SK-N-SH (cell line): ENCODE results near the gene ZNF189. TPM values are rescaled to one million over a fixed set of nuclear protein-coding genes. Genes with fewer than 3 reads are reported as not detected.

ENCODE experiments used
- CTCF ChIA-PET: fragments of 300-600, 350-600 bp; formaldehyde crosslinking; extraction: SDS; loops from one replicate; lab custom pipeline; 2021; lab: Yijun Ruan, JAX
- POLR2A ChIA-PET: fragments of 350-600 bp; sonication (Branson Sonifier 250); formaldehyde crosslinking; extraction: SDS; loops from one replicate; lab custom pipeline; 2020; ENCODE audit warnings: antibody characterized with exemption, inconsistent platforms; lab: Yijun Ruan, JAX
- DNase-seq: peaks from one replicate; pipeline ENCODE4 v3.0.0; 2012
- H2AFZ ChIP-seq: fragments of 200-600 bp; sonication (generic); 2 replicates; pipeline ENCODE4 v1.8.1; 2016; ENCODE audit warnings: antibody characterized with exemption, mild to moderate bottlenecking, low read depth
- H3F3A ChIP-seq: fragments of 200-600 bp; sonication (generic); replicated peaks from 2 replicates; pipeline ENCODE3; 2016; ENCODE audit warnings: antibody characterized with exemption, mild to moderate bottlenecking; ENCODE audit not compliant: insufficient read depth
- H3K27ac ChIP-seq, 2 experiments: fragments of 200-500 bp in 1 of 2; fragments of 200-600 bp in 1 of 2; sonication (Bioruptor generic) in 1 of 2; sonication (generic), shearing (Covaris generic) in 1 of 2; 2 replicates each; pipeline versions ENCODE4 v1.5.1 to v1.6.1; 2014 to 2016; ENCODE audit warnings: low read depth in 2 of 2, inconsistent platforms in 1 of 2, low read length in 1 of 2, mild to moderate bottlenecking in 1 of 2, mixed read lengths in 1 of 2
- H3K27me3 ChIP-seq: fragments of 200-600 bp; sonication (generic), shearing (Covaris generic); 2 replicates; pipeline ENCODE4 v1.6.1; 2016; ENCODE audit warnings: mixed run types; ENCODE audit not compliant: insufficient read depth
- H3K36me3 ChIP-seq, 2 experiments: fragments of 200-500 bp in 1 of 2; fragments of 200-600 bp in 1 of 2; sonication (Bioruptor generic) in 1 of 2; sonication (generic) in 1 of 2; replicated peaks in 1 of 2; 2 replicates each; pipeline versions ENCODE3 to v1.5.1; 2014 to 2016; ENCODE audit warnings: low read length in 1 of 2, mild to moderate bottlenecking in 1 of 2; ENCODE audit not compliant: insufficient read depth in 2 of 2, control insufficient read depth in 1 of 2
- H3K4me1 ChIP-seq, 2 experiments: fragments of 200-500 bp in 1 of 2; fragments of 200-600 bp in 1 of 2; sonication (Bioruptor generic) in 1 of 2; sonication (generic), shearing (Covaris generic) in 1 of 2; 2 replicates each; pipeline versions ENCODE4 v1.5.1 to v1.6.1; 2014 to 2016; ENCODE audit warnings: low read depth in 1 of 2, low read length in 1 of 2, mixed run types in 1 of 2; ENCODE audit not compliant: insufficient read depth in 2 of 2, control insufficient read depth in 1 of 2
- H3K4me2 ChIP-seq: fragments of 200-600 bp; sonication (generic), shearing (Covaris generic); 2 replicates; pipeline ENCODE4 v1.6.1; 2017; ENCODE audit warnings: mixed run types
- H3K4me3 ChIP-seq, 2 experiments: fragments of 200-500 bp in 1 of 2; fragments of 200-600 bp in 1 of 2; sonication (Bioruptor generic) in 1 of 2; sonication (generic), shearing (Covaris generic) in 1 of 2; 2 replicates each; pipeline versions ENCODE4 v1.5.1 to v1.8.1; 2014 to 2016; ENCODE audit warnings: low read depth in 2 of 2, inconsistent platforms in 1 of 2, low read length in 1 of 2, mild to moderate bottlenecking in 1 of 2, mixed read lengths in 1 of 2, moderate library complexity in 1 of 2
- H3K79me2 ChIP-seq: fragments of 200-600 bp; sonication (generic); 2 replicates; pipeline ENCODE4 v1.8.1; 2017; ENCODE audit warnings: mild to moderate bottlenecking; ENCODE audit not compliant: insufficient read depth
- H3K9ac ChIP-seq: fragments of 200-600 bp; sonication (generic); 2 replicates; pipeline ENCODE4 v1.6.1; 2017; ENCODE audit warnings: mixed run types
- H3K9me2 ChIP-seq: fragments of 200-600 bp; sonication (generic); 2 replicates; pipeline ENCODE4 v1.6.1; 2017; ENCODE audit warnings: mixed run types
- H3K9me3 ChIP-seq: fragments of 200-600 bp; sonication (generic); 2 replicates; pipeline ENCODE4 v1.6.1; 2017; ENCODE audit warnings: mixed run types, mild to moderate bottlenecking, moderate library complexity
- H4K20me1 ChIP-seq: fragments of 200-600 bp; sonication (generic); 2 replicates; pipeline ENCODE4 v1.6.1; 2017; ENCODE audit warnings: mild to moderate bottlenecking, mixed run types; ENCODE audit not compliant: insufficient read depth
- CHD2 ChIP-seq: fragments of 150-350 bp; IDR thresholded peaks from 2 replicates; pipeline ENCODE4 v1.6.1; 2018; ENCODE audit warnings: low read length; ENCODE audit not compliant: partially characterized antibody
- FOSL2 ChIP-seq: IDR thresholded peaks from 2 replicates; pipeline ENCODE4 v1.4.0; 2012; ENCODE audit warnings: low read depth, mild to moderate bottlenecking, moderate library complexity, borderline replicate concordance
- FOXJ3 ChIP-seq: sonication (generic); formaldehyde crosslinking; IDR thresholded peaks from 2 replicates; pipeline ENCODE4 v1.5.1; 2020; ENCODE audit warnings: mild to moderate bottlenecking, missing genetic modification reagents
- GATA2 ChIP-seq: sonication (generic); formaldehyde crosslinking; IDR thresholded peaks from 2 replicates; pipeline ENCODE4 v1.5.0; 2020; ENCODE audit warnings: mild to moderate bottlenecking, missing genetic modification reagents
- JUND ChIP-seq: IDR thresholded peaks from 2 replicates; pipeline ENCODE4 v1.4.0; 2012
- MEF2A ChIP-seq: IDR thresholded peaks from 2 replicates; pipeline ENCODE4 v1.4.0; 2012; ENCODE audit warnings: low read depth, borderline replicate concordance
- MXI1 ChIP-seq: IDR thresholded peaks from 2 replicates; pipeline ENCODE4 v1.6.1; 2012; ENCODE audit warnings: mild to moderate bottlenecking, low read depth, low read length, improper control_type of control experiment
- NFIC ChIP-seq: IDR thresholded peaks from 2 replicates; pipeline ENCODE4 v1.4.0; 2012; ENCODE audit warnings: borderline replicate concordance
- NRF1 ChIP-seq: IDR thresholded peaks from 2 replicates; pipeline ENCODE4 v1.6.1; 2012; ENCODE audit warnings: low read depth, mild to moderate bottlenecking, low read length
- POLR2AphosphoS5 ChIP-seq: IDR thresholded peaks from 2 replicates; pipeline ENCODE4 v1.6.1; 2012; ENCODE audit warnings: low read depth, low read length
- RAD21 ChIP-seq: IDR thresholded peaks from 2 replicates; pipeline ENCODE4 v1.6.1; 2012; ENCODE audit warnings: mild to moderate bottlenecking, low read length
- RCOR1 ChIP-seq: fragments of 150-350 bp; IDR thresholded peaks from 2 replicates; pipeline ENCODE4 v1.6.1; 2017; ENCODE audit warnings: antibody characterized with exemption, low read length
- SMC3 ChIP-seq: IDR thresholded peaks from 2 replicates; pipeline ENCODE4 v1.6.1; 2012; ENCODE audit warnings: low read depth, low read length, improper control_type of control experiment
- TAF1 ChIP-seq: IDR thresholded peaks from 2 replicates; pipeline ENCODE4 v1.6.1; 2012; ENCODE audit warnings: low read depth, mild to moderate bottlenecking, low read length, moderate library complexity, borderline replicate concordance
- TCF12 ChIP-seq: IDR thresholded peaks from 2 replicates; pipeline ENCODE4 v1.4.0; 2012
- WGBS: methylation state at CpG from one replicate; pipeline ENCODE4 v1.1.6; 2017; ENCODE audit warnings: low lambda C conversion rate; 5-methylcytosine and 5-hydroxymethylcytosine counted together
- polyA plus RNA-seq, 3 experiments: library from polyadenylated mRNA; depleted of rRNA; stranded (reverse); fragments of >200 nt; gene quantifications; 2 replicates each; pipeline ENCODE4 v1.2.3, GENCODE V29; 2012
- TF ChIP-seq, protein P1 (sequence below): fragments of 200-600 bp; sonication (generic); IDR thresholded peaks from 2 replicates; pipeline ENCODE4 v1.6.1; 2017; ENCODE audit warnings: antibody characterized with exemption, mild to moderate bottlenecking, moderate library complexity
- TF ChIP-seq, protein P2 (sequence below): fragments of 150-350 bp; IDR thresholded peaks from 2 replicates; pipeline ENCODE4 v1.6.1; 2017; ENCODE audit warnings: antibody characterized with exemption, low read length, low read depth, borderline replicate concordance
- TF ChIP-seq, protein P3 (sequence below): IDR thresholded peaks from 2 replicates; pipeline ENCODE4 v1.4.0; 2012; ENCODE audit warnings: low read depth, borderline replicate concordance
- TF ChIP-seq, protein P4 (sequence below): IDR thresholded peaks from 2 replicates; pipeline ENCODE4 v1.6.1; 2012; ENCODE audit warnings: mild to moderate bottlenecking, low read depth, low read length, moderate library complexity

The ZNF189 gene
- polyA plus RNA-seq, 1 of the 3 experiments (the other 2 are of a cell fraction), result 2.9 TPM

DNA sequence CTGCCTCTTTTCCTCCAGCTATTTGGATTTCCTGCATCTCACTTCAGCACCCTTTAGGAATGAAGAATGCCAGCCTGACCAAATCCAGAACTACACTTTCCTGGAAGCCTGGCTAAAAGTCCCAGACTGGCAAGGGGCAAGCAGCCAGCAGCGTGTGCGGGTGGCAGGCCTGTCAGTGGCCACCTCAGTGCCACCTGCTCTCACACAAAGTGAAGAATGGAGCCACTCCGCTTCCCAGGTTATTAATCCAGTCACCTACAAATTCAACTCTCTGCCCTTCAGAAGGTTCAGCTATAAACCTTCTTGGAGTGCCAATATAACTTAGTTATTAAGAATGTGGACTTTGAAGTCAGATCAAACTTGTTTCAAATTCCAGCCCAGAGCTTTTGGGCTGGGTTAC, 43.7 kb downstream of the ZNF189 start:
- Histone ChIP-seq H3K4me2 (no peak overlapping the region), H3K27ac (no peak overlapping the region), H3K9ac (no peak overlapping the region), H3K4me3 (no peak overlapping the region), H3K9me2 (no peaks in the 10 kb centered on the region), H3K9me3 (no peaks in the 10 kb centered on the region), H3K4me1 (peaks cover 0 to 4% of the 10 kb centered on the region in 2 experiments; a peak in 1 of 4 replicates), H3K36me3 (no peaks in the 10 kb centered on the region), H3F3A (no peaks in the 10 kb centered on the region), H3K79me2 (no peaks in the 10 kb centered on the region), H3K27me3 (no peaks in the 10 kb centered on the region), H4K20me1 (no peaks in the 10 kb centered on the region), H2AFZ (no peak overlapping the region)
- 65% methylated on average over 3 of the region's 3 CpGs for WGBS
- CTCF ChIA-PET, result no interaction called here
- no peak for DNase-seq
- no peak for TF ChIP-seq RAD21
- TF ChIP-seq, protein P1, sequence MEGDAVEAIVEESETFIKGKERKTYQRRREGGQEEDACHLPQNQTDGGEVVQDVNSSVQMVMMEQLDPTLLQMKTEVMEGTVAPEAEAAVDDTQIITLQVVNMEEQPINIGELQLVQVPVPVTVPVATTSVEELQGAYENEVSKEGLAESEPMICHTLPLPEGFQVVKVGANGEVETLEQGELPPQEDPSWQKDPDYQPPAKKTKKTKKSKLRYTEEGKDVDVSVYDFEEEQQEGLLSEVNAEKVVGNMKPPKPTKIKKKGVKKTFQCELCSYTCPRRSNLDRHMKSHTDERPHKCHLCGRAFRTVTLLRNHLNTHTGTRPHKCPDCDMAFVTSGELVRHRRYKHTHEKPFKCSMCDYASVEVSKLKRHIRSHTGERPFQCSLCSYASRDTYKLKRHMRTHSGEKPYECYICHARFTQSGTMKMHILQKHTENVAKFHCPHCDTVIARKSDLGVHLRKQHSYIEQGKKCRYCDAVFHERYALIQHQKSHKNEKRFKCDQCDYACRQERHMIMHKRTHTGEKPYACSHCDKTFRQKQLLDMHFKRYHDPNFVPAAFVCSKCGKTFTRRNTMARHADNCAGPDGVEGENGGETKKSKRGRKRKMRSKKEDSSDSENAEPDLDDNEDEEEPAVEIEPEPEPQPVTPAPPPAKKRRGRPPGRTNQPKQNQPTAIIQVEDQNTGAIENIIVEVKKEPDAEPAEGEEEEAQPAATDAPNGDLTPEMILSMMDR, result no peak
- no peak for TF ChIP-seq CHD2
- no peak for TF ChIP-seq RCOR1
- no peak for TF ChIP-seq MXI1
- no peak for TF ChIP-seq MEF2A
- TF ChIP-seq, protein P2, sequence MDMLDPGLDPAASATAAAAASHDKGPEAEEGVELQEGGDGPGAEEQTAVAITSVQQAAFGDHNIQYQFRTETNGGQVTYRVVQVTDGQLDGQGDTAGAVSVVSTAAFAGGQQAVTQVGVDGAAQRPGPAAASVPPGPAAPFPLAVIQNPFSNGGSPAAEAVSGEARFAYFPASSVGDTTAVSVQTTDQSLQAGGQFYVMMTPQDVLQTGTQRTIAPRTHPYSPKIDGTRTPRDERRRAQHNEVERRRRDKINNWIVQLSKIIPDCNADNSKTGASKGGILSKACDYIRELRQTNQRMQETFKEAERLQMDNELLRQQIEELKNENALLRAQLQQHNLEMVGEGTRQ, result no peak
- TF ChIP-seq NRF1, result no peak
- TF ChIP-seq GATA2 (CRISPR knock-in tag), result no peak
- TF ChIP-seq, protein P3, sequence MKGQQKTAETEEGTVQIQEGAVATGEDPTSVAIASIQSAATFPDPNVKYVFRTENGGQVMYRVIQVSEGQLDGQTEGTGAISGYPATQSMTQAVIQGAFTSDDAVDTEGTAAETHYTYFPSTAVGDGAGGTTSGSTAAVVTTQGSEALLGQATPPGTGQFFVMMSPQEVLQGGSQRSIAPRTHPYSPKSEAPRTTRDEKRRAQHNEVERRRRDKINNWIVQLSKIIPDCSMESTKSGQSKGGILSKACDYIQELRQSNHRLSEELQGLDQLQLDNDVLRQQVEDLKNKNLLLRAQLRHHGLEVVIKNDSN, result no peak
- no peak for TF ChIP-seq TAF1
- TF ChIP-seq FOSL2, result no peak
- no peak for TF ChIP-seq TCF12
- no peak for TF ChIP-seq NFIC
- TF ChIP-seq, protein P4, sequence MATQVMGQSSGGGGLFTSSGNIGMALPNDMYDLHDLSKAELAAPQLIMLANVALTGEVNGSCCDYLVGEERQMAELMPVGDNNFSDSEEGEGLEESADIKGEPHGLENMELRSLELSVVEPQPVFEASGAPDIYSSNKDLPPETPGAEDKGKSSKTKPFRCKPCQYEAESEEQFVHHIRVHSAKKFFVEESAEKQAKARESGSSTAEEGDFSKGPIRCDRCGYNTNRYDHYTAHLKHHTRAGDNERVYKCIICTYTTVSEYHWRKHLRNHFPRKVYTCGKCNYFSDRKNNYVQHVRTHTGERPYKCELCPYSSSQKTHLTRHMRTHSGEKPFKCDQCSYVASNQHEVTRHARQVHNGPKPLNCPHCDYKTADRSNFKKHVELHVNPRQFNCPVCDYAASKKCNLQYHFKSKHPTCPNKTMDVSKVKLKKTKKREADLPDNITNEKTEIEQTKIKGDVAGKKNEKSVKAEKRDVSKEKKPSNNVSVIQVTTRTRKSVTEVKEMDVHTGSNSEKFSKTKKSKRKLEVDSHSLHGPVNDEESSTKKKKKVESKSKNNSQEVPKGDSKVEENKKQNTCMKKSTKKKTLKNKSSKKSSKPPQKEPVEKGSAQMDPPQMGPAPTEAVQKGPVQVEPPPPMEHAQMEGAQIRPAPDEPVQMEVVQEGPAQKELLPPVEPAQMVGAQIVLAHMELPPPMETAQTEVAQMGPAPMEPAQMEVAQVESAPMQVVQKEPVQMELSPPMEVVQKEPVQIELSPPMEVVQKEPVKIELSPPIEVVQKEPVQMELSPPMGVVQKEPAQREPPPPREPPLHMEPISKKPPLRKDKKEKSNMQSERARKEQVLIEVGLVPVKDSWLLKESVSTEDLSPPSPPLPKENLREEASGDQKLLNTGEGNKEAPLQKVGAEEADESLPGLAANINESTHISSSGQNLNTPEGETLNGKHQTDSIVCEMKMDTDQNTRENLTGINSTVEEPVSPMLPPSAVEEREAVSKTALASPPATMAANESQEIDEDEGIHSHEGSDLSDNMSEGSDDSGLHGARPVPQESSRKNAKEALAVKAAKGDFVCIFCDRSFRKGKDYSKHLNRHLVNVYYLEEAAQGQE, result no peak
- no peak for TF ChIP-seq POLR2AphosphoS5
- no peak for TF ChIP-seq JUND
- TF ChIP-seq SMC3, result no peak
- TF ChIP-seq FOXJ3, result no peak
- POLR2A ChIA-PET, result no interaction called here
